ENCODE measurements around the gene PPP2R3C.
A peak's percentile ranks its signal among the peaks of the same experiment; 100 is the strongest.

The PPP2R3C gene

GRCh38 chr14:35046751-35047536 is 74.8 kb downstream of the PPP2R3C start:
- peak; percentile 62 for TF ChIP-seq REST (IDR thresholded peaks at IDR 0.05; ENCODE audit: low read depth)
- no peak; the same call in 1 of the 2 replicates for TF ChIP-seq TAF1 (IDR thresholded peaks at IDR 0.05; ENCODE audit: low read depth)

- TF ChIP-seq, protein P1, sequence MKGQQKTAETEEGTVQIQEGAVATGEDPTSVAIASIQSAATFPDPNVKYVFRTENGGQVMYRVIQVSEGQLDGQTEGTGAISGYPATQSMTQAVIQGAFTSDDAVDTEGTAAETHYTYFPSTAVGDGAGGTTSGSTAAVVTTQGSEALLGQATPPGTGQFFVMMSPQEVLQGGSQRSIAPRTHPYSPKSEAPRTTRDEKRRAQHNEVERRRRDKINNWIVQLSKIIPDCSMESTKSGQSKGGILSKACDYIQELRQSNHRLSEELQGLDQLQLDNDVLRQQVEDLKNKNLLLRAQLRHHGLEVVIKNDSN (IDR thresholded peaks at IDR 0.05), result no peak
- TF ChIP-seq YY1 (IDR thresholded peaks at IDR 0.05; ENCODE audit: low read depth) (peak; percentile 60), EP300 (IDR thresholded peaks at IDR 0.05; ENCODE audit: borderline replicate concordance) (no peak; the same call in 1 of the 2 replicates), FOXM1 (IDR thresholded peaks at IDR 0.05; ENCODE audit: borderline replicate concordance, low read depth) (no peak), RAD21 (IDR thresholded peaks at IDR 0.05; ENCODE audit: low read depth) (no peak), REST (IDR thresholded peaks at IDR 0.05; ENCODE audit: low read depth) (no peak), TEAD4 (IDR thresholded peaks at IDR 0.05) (peak; percentile 42; the same call in 1 of the 2 replicates), TAF1 (IDR thresholded peaks at IDR 0.05; ENCODE audit: low read depth) (peak; percentile 90), EGR1 (IDR thresholded peaks at IDR 0.05) (no peak), CEBPB (IDR thresholded peaks at IDR 0.05) (no peak), ZBTB7A (IDR thresholded peaks at IDR 0.05; ENCODE audit: low read depth) (no peak), NFIC (IDR thresholded peaks at IDR 0.05) (no peak), CREB1 (IDR thresholded peaks at IDR 0.05; ENCODE audit: low read depth) (peak; percentile 87), TCF12 (IDR thresholded peaks at IDR 0.05; ENCODE audit: low read depth) (peak; percentile 31; the same call in 1 of the 2 replicates)
- TF ChIP-seq, protein P2, sequence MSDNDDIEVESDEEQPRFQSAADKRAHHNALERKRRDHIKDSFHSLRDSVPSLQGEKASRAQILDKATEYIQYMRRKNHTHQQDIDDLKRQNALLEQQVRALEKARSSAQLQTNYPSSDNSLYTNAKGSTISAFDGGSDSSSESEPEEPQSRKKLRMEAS (IDR thresholded peaks at IDR 0.05), result peak; percentile 49
Observed at GRCh38 chr14:35046048-35046750, 75.6 kb downstream of the PPP2R3C start, which contains the start of gene FAM177A1. Gene FAM177A1, plus strand, starts transcription at chr14:35046272. Its CDS starts 192 bp downstream, at chr14:35046464.

DNA sequence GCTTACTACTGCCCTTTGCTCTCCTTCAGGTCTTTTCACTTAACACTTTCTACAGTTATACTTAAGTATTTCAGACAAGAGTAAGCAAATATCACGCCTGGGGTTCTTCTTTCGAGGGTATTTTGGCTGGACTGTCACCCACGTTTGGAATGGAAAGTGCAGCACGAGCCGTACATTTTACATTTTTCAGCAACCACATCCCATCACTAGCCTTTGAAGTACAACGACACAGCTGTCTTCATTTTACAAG is 76.1 kb downstream of the PPP2R3C start:
- TF ChIP-seq TAF1 (IDR thresholded peaks at IDR 0.05; ENCODE audit: low read depth) (no peak), EGR1 (IDR thresholded peaks at IDR 0.05) (no peak), TEAD4 (IDR thresholded peaks at IDR 0.05) (no peak), REST (IDR thresholded peaks at IDR 0.05; ENCODE audit: low read depth) (no peak), FOXM1 (IDR thresholded peaks at IDR 0.05; ENCODE audit: borderline replicate concordance, low read depth) (no peak), RAD21 (IDR thresholded peaks at IDR 0.05; ENCODE audit: low read depth) (no peak), TCF12 (IDR thresholded peaks at IDR 0.05; ENCODE audit: low read depth) (no peak), CREB1 (IDR thresholded peaks at IDR 0.05; ENCODE audit: low read depth) (no peak), YY1 (IDR thresholded peaks at IDR 0.05; ENCODE audit: low read depth) (no peak), ZBTB7A (IDR thresholded peaks at IDR 0.05; ENCODE audit: low read depth) (no peak), CEBPB (IDR thresholded peaks at IDR 0.05) (no peak), NFIC (IDR thresholded peaks at IDR 0.05) (no peak)
- TF ChIP-seq, protein P1 (IDR thresholded peaks at IDR 0.05), result no peak
- TF ChIP-seq, protein P2 (IDR thresholded peaks at IDR 0.05), result no peak
